Chondrocyte (in vitro differentiated cells): ENCODE results near the gene GHITM. TPM values are rescaled to one million over a fixed set of nuclear protein-coding genes. Genes with fewer than 3 reads are reported as not detected.
"Not testable (repeated sequence)": the region's sequence is repeated elsewhere in the genome, so short reads cannot be mapped to it uniquely, and the experiment has no call there.

Experiments used
- DNase-seq: peaks from one replicate; pipeline ENCODE4 v3.0.0; 2021; ENCODE audit warnings: mixed read lengths, low spot score
- H3K27ac Mint-ChIP-seq: one replicate; pipeline ENCODE4 v1.8.0; 2021; ENCODE audit warnings: mild to moderate bottlenecking, moderate library complexity, mixed read lengths; ENCODE audit not compliant: unreplicated experiment
- H3K27me3 Mint-ChIP-seq: 2 replicates; pipeline ENCODE4 v1.8.0; 2021; ENCODE audit warnings: low read depth, mixed read lengths
- H3K36me3 Mint-ChIP-seq: 2 replicates; pipeline ENCODE4 v1.8.0; 2021; ENCODE audit warnings: low read depth, mixed read lengths
- H3K4me1 Mint-ChIP-seq: 2 replicates; pipeline ENCODE4 v1.8.0; 2021; ENCODE audit warnings: low read depth, mild to moderate bottlenecking, mixed read lengths
- H3K4me3 Mint-ChIP-seq: one replicate; pipeline ENCODE4 v1.8.0; 2021; ENCODE audit warnings: mild to moderate bottlenecking, moderate library complexity, mixed read lengths; ENCODE audit not compliant: unreplicated experiment
- H3K9me3 Mint-ChIP-seq: 2 replicates; pipeline ENCODE4 v1.8.0; 2021; ENCODE audit warnings: low read depth, mixed read lengths
- total RNA-seq: library from RNA; stranded (reverse); gene quantifications from 3 replicates; pipeline ENCODE4 v1.2.1, GENCODE V29; 2021
- TF ChIP-seq, protein P1 (sequence below): fragments of 200-600 bp; sonication (generic); IDR thresholded peaks from 2 replicates; pipeline ENCODE4 v1.5.0; 2021; ENCODE audit warnings: antibody characterized with exemption, mild to moderate bottlenecking, moderate library complexity

The GHITM gene
- total RNA-seq, 1 donor from 2014 or later: 114 TPM

GRCh38 chr10:84117686-84118394 lies 21.5 kb upstream of the GHITM start:
- H3K9me3 Mint-ChIP-seq: no peaks in the 10 kb centered on the region
- no peak overlapping the region for H3K27ac Mint-ChIP-seq
- H3K4me3 Mint-ChIP-seq: no peak overlapping the region
- no peak for DNase-seq
- no peaks in the 10 kb centered on the region for H3K36me3 Mint-ChIP-seq
- H3K4me1 Mint-ChIP-seq: peaks cover 10% of the 10 kb centered on the region
- H3K27me3 Mint-ChIP-seq: peaks cover 20% of the 10 kb centered on the region
- TF ChIP-seq, protein P1, sequence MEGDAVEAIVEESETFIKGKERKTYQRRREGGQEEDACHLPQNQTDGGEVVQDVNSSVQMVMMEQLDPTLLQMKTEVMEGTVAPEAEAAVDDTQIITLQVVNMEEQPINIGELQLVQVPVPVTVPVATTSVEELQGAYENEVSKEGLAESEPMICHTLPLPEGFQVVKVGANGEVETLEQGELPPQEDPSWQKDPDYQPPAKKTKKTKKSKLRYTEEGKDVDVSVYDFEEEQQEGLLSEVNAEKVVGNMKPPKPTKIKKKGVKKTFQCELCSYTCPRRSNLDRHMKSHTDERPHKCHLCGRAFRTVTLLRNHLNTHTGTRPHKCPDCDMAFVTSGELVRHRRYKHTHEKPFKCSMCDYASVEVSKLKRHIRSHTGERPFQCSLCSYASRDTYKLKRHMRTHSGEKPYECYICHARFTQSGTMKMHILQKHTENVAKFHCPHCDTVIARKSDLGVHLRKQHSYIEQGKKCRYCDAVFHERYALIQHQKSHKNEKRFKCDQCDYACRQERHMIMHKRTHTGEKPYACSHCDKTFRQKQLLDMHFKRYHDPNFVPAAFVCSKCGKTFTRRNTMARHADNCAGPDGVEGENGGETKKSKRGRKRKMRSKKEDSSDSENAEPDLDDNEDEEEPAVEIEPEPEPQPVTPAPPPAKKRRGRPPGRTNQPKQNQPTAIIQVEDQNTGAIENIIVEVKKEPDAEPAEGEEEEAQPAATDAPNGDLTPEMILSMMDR: no peak

DNA sequence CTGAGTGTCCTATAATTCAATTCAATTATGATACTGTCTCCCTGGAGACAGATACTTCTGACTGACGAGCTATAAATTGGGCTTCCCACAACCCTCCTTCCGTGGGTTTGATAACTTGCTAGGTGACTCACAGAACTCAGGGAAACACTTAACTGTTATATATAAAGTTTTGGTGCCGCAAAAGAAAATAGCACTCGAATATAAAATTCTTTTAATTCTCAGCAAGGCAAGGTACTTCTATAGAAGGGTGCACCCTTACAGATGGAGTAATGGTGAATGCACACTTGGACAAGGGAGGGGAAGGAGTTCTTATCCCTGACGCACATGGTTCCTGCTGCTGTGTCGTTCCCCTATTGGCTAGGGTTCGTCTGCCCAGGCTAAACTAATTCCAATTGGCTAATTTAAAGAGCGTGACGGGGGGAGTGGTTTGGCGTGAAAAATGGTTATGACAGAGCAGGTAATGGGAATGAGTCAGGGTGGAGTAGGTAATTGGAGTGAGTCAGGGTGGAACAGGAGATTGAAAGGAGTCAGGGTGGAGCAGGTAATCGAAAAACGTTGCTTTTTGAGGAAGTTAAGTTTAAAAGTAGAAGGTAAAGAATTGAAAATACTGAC lies 20.8 kb upstream of the GHITM start:
- no peak overlapping the region for H3K27ac Mint-ChIP-seq
- no peaks in the 10 kb centered on the region for H3K9me3 Mint-ChIP-seq
- no peaks in the 10 kb centered on the region for H3K36me3 Mint-ChIP-seq
- H3K27me3 Mint-ChIP-seq: peaks cover 24% of the 10 kb centered on the region
- peaks cover 10% of the 10 kb centered on the region for H3K4me1 Mint-ChIP-seq
- no peak for DNase-seq
- TF ChIP-seq, protein P1: no peak
- no peak overlapping the region for H3K4me3 Mint-ChIP-seq

GRCh38 chr10:84123362-84123761 lies 15.9 kb upstream of the GHITM start:
- DNase-seq: no peak
- Mint-ChIP-seq H3K4me3 (no peak overlapping the region), H3K4me1 (no peaks in the 10 kb centered on the region), H3K9me3 (peaks cover 16% of the 10 kb centered on the region), H3K27ac (no peak overlapping the region), H3K27me3 (peaks cover 27% of the 10 kb centered on the region), H3K36me3 (no peaks in the 10 kb centered on the region)
- TF ChIP-seq, protein P1: no peak

GRCh38 chr10:84125910-84126784 lies 13.2 kb upstream of the GHITM start:
- not testable (repeated sequence) for H3K4me3 Mint-ChIP-seq, H3K4me1 Mint-ChIP-seq, H3K27ac Mint-ChIP-seq, H3K36me3 Mint-ChIP-seq, DNase-seq
- Mint-ChIP-seq H3K9me3 (peaks cover 16% of the 10 kb centered on the region), H3K27me3 (peaks cover 26% of the 10 kb centered on the region)

- DNase-seq: no peak
- Mint-ChIP-seq H3K4me3 (no peak overlapping the region), H3K9me3 (peaks cover 16% of the 10 kb centered on the region), H3K4me1 (no peaks in the 10 kb centered on the region), H3K27me3 (peaks cover 28% of the 10 kb centered on the region), H3K27ac (no peak overlapping the region), H3K36me3 (no peaks in the 10 kb centered on the region)
- TF ChIP-seq, protein P1: no peak
These were observed 12.5 kb upstream of the GHITM start for GRCh38 chr10:84126785-84127167.
